H1 (cell line): ENCODE measurements around the gene ONECUT3. TPM values are rescaled to one million over a fixed set of nuclear protein-coding genes. Genes with fewer than 3 reads are reported as not detected.

Experiments used
- CTCF ChIA-PET: fragments of 300-600 bp; sonication (Branson Sonifier 250); formaldehyde crosslinking; loops from one replicate; lab custom pipeline; 2021; ENCODE audit not compliant: partially characterized antibody; lab: Charles Lee
- POLR2A ChIA-PET: fragments of 300-600 bp; sonication (Branson Sonifier 250); formaldehyde crosslinking; loops from one replicate; lab custom pipeline; 2021; ENCODE audit warnings: inconsistent platforms; ENCODE audit not compliant: partially characterized antibody; lab: Charles Lee
- DNase-seq, 2 experiments: peaks; one replicate each; pipeline versions ENCODE4 v3.0.0 to v3.0.0-alpha.2; 2010 to 2022; ENCODE audit warnings: low spot score in 2 of 2, low read depth in 1 of 2, mixed read lengths in 1 of 2
- FAIRE-seq: peaks from 2 replicates; lab custom pipeline; 2011; peaks lifted over from hg19 to GRCh38; lab: Jason Lieb, UNC
- H2AFZ ChIP-seq: 2 replicates; pipeline ENCODE4 v1.8.1; 2012; ENCODE audit warnings: low read length, inconsistent platforms
- H2AK5ac ChIP-seq: 2 replicates; pipeline ENCODE4 v1.6.1; 2013; ENCODE audit warnings: low read depth, low read length
- H2BK120ac ChIP-seq: replicated peaks from 2 replicates; pipeline ENCODE3; 2013; ENCODE audit warnings: low read depth, low read length, inconsistent platforms
- H2BK12ac ChIP-seq: 2 replicates; pipeline ENCODE4 v1.6.1; 2013; ENCODE audit warnings: low read depth, low read length
- H2BK15ac ChIP-seq: 2 replicates; pipeline ENCODE4 v1.6.1; 2013; ENCODE audit warnings: low read length
- H2BK20ac ChIP-seq: 2 replicates; pipeline ENCODE4 v1.6.1; 2013; ENCODE audit warnings: low read length
- H2BK5ac ChIP-seq: 2 replicates; pipeline ENCODE4 v1.6.1; 2013; ENCODE audit warnings: low read depth, low read length
- H3K14ac ChIP-seq: 2 replicates; pipeline ENCODE4 v1.6.1; 2013; ENCODE audit warnings: inconsistent platforms; ENCODE audit not compliant: insufficient read length
- H3K18ac ChIP-seq: 2 replicates; pipeline ENCODE4 v1.6.1; 2013; ENCODE audit warnings: low read length; ENCODE audit errors: extremely low read depth
- H3K23ac ChIP-seq: 2 replicates; pipeline ENCODE4 v1.6.1; 2013; ENCODE audit warnings: inconsistent platforms; ENCODE audit not compliant: insufficient read length
- H3K23me2 ChIP-seq: 2 replicates; pipeline ENCODE4 v1.6.1; 2013; ENCODE audit warnings: low read depth, low read length
- H3K27ac ChIP-seq: 2 replicates; pipeline ENCODE4 v1.6.1; 2011; ENCODE audit warnings: low read depth, low read length, inconsistent platforms
- H3K27me3 ChIP-seq, 4 experiments: replicated peaks in 1 of 4; 1 replicate in 1 of 4; 2 replicates in 3 of 4; pipeline versions ENCODE4 v1.6.1 to v1.8.1; 2011 to 2013; ENCODE audit warnings: low read length in 3 of 4, mild to moderate bottlenecking in 3 of 4, inconsistent platforms in 2 of 4, mixed read lengths in 2 of 4, moderate library complexity in 1 of 4; ENCODE audit not compliant: control insufficient read depth in 3 of 4, insufficient read depth in 3 of 4; ENCODE audit errors: extremely low read depth in 1 of 4
- H3K36me3 ChIP-seq, 4 experiments: 2 replicates each; pipeline versions ENCODE4 v1.6.1 to v1.8.1; 2011 to 2013; ENCODE audit warnings: mild to moderate bottlenecking in 4 of 4, low read length in 3 of 4, moderate library complexity in 2 of 4, control low read depth in 1 of 4, inconsistent platforms in 1 of 4; ENCODE audit not compliant: insufficient read depth in 4 of 4, control insufficient read depth in 2 of 4
- H3K4ac ChIP-seq: replicated peaks from 2 replicates; pipeline ENCODE3; 2013; ENCODE audit warnings: low read length, low read depth, mixed read lengths, inconsistent platforms; ENCODE audit not compliant: insufficient read length
- H3K4me1 ChIP-seq, 4 experiments: replicated peaks in 1 of 4; 1 replicate in 1 of 4; 2 replicates in 3 of 4; pipeline versions ENCODE4 v1.6.1 to v1.8.1; 2011 to 2013; ENCODE audit warnings: low read length in 3 of 4, inconsistent platforms in 2 of 4, mixed read lengths in 1 of 4; ENCODE audit not compliant: insufficient read depth in 4 of 4, control insufficient read depth in 3 of 4
- H3K4me2 ChIP-seq, 2 experiments: 2 replicates each; pipeline versions ENCODE4 v1.6.1 to v1.8.1; 2011 to 2013; ENCODE audit warnings: low read depth in 2 of 2, low read length in 2 of 2, control low read depth in 1 of 2, inconsistent platforms in 1 of 2, mild to moderate bottlenecking in 1 of 2; ENCODE audit not compliant: insufficient read depth in 1 of 2
- H3K4me3 ChIP-seq, 4 experiments: fragments of 200-600, 300-600 bp in 1 of 4; sonication (generic), shearing (Covaris generic), sonication (Bioruptor Twin) in 1 of 4; 2 replicates each; pipeline versions ENCODE4 v1.5.1 to v1.8.1; 2011 to 2016; ENCODE audit warnings: low read length in 4 of 4, low read depth in 3 of 4, control low read depth in 2 of 4, inconsistent platforms in 2 of 4, mild to moderate bottlenecking in 2 of 4, mixed read lengths in 1 of 4, moderate library complexity in 1 of 4; ENCODE audit not compliant: insufficient read depth in 2 of 4; ENCODE audit errors: extremely low read depth in 1 of 4
- H3K56ac ChIP-seq: replicated peaks from 2 replicates; pipeline ENCODE3; 2013; ENCODE audit warnings: low read depth, mild to moderate bottlenecking, mixed read lengths, low read length, inconsistent platforms; ENCODE audit not compliant: insufficient read length
- H3K79me1 ChIP-seq: 2 replicates; pipeline ENCODE4 v1.6.1; 2013; ENCODE audit warnings: low read depth, low read length, control low read depth
- H3K79me2 ChIP-seq, 2 experiments: 2 replicates each; pipeline versions ENCODE4 v1.6.1 to v1.8.1; 2012 to 2013; ENCODE audit warnings: low read length in 2 of 2, mild to moderate bottlenecking in 2 of 2, inconsistent platforms in 1 of 2; ENCODE audit not compliant: insufficient read depth in 2 of 2, control insufficient read depth in 1 of 2
- H3K9ac ChIP-seq, 4 experiments: replicated peaks in 1 of 4; 1 replicate in 1 of 4; 2 replicates in 3 of 4; pipeline versions ENCODE4 v1.6.1 to v1.8.1; 2011 to 2013; ENCODE audit warnings: low read depth in 3 of 4, low read length in 3 of 4, control low read depth in 2 of 4, mild to moderate bottlenecking in 2 of 4, moderate library complexity in 2 of 4, inconsistent platforms in 1 of 4; ENCODE audit errors: extremely low read depth in 1 of 4
- H3K9me3 ChIP-seq, 2 experiments: 2 replicates each; pipeline versions ENCODE4 v1.6.1 to v1.8.1; 2012 to 2013; ENCODE audit warnings: mild to moderate bottlenecking in 2 of 2, moderate library complexity in 2 of 2, control low read depth in 1 of 2, inconsistent platforms in 1 of 2, low read depth in 1 of 2, low read length in 1 of 2, mixed read lengths in 1 of 2; ENCODE audit not compliant: insufficient read depth in 2 of 2
- H4K20me1 ChIP-seq, 2 experiments: replicated peaks in 1 of 2; 2 replicates each; pipeline versions ENCODE3 to v1.8.1; 2011 to 2013; ENCODE audit warnings: inconsistent platforms in 2 of 2, low read length in 2 of 2, mild to moderate bottlenecking in 1 of 2; ENCODE audit not compliant: insufficient read depth in 2 of 2, control insufficient read depth in 1 of 2
- H4K5ac ChIP-seq: 2 replicates; pipeline ENCODE4 v1.6.1; 2013; ENCODE audit warnings: low read length, low read depth, mixed read lengths, inconsistent platforms; ENCODE audit not compliant: insufficient read length
- H4K8ac ChIP-seq: 2 replicates; pipeline ENCODE4 v1.8.0; 2013; ENCODE audit warnings: mild to moderate bottlenecking, moderate library complexity, low read length, inconsistent platforms; ENCODE audit not compliant: insufficient read depth; ENCODE audit errors: extremely low read depth
- H4K91ac ChIP-seq: replicated peaks from 2 replicates; pipeline ENCODE3; 2013; ENCODE audit warnings: low read length, mixed read lengths, inconsistent platforms; ENCODE audit not compliant: insufficient read length
- SP2 ChIP-seq: IDR thresholded peaks from 2 replicates; pipeline ENCODE4 v1.6.1; 2012; ENCODE audit warnings: mild to moderate bottlenecking, low read length, inconsistent platforms
- WGBS, 2 experiments: shearing (Covaris generic) in 1 of 2; methylation state at CpG; one replicate each; pipeline versions ENCODE4 v1.1.6 to v1.1.7; 2013 to 2015; ENCODE audit warnings: low lambda C conversion rate in 2 of 2, mixed read lengths in 2 of 2, inconsistent platforms in 1 of 2, low coverage in 1 of 2, missing lambda C conversion rate in 1 of 2; ENCODE audit not compliant: insufficient replicate concordance in 2 of 2, insufficient coverage in 1 of 2, insufficient read length in 1 of 2; ENCODE audit errors: extremely low coverage in 1 of 2, missing lambda C conversion rate in 1 of 2; 5-methylcytosine and 5-hydroxymethylcytosine counted together
- polyA plus RNA-seq, 7 experiments: library from polyadenylated mRNA; depleted of rRNA in 3 of 7; stranded (reverse) in 5 of 7; unstranded in 2 of 7; fragments of >200 nt in 5 of 7; fragments of 200-250 nt in 2 of 7; gene quantifications; 1 replicate in 5 of 7; 2 replicates in 1 of 7; 4 replicates in 1 of 7; pipeline versions ENCODE4 v1.2.1 to v1.2.3, GENCODE V29; 2011 to 2013; ENCODE audit warnings: missing spikeins in 2 of 7, mixed read lengths in 2 of 7
- total RNA-seq: library from RNA; stranded (reverse); fragmentation: NEBNext Ultra II Directional; extraction: Animal tissue kit (Norgen Biotek cat#: 25700); gene quantifications from 2 replicates; pipeline ENCODE4 v1.2.1, GENCODE V29; 2021

The ONECUT3 gene
- total and polyA plus RNA-seq, 2 of the 8 experiments (the other 6 are each of a cell fraction or from before 2014, with no cell fraction given) = not detected

GRCh38 chr19:1736927-1737326 is 16.4 kb upstream of the ONECUT3 start:
- no peak overlapping the region for H2BK120ac ChIP-seq
- peaks cover 0 to 3% of the 10 kb centered on the region in 2 experiments; a peak in 1 of 4 replicates for H3K9me3 ChIP-seq
- H3K4ac ChIP-seq = no peak overlapping the region
- no peak overlapping the region for H2BK15ac ChIP-seq
- no peak overlapping the region for H3K56ac ChIP-seq
- H4K5ac ChIP-seq = no peak overlapping the region
- H3K36me3 ChIP-seq = no peaks in the 10 kb centered on the region
- no peak overlapping the region for H2AK5ac ChIP-seq
- H2BK20ac ChIP-seq = no peak overlapping the region
- 0 out of 7 replicates have a peak, but pooled peaks cover 0 to 2% (median 0%) of the 10 kb centered on the region in 4 experiments for H3K4me1 ChIP-seq
- no peak overlapping the region for H3K14ac ChIP-seq
- H3K23ac ChIP-seq = no peak overlapping the region
- H3K27me3 ChIP-seq = peaks cover 0 to 12% (median 2%) of the 10 kb centered on the region in 4 experiments; a peak in 5 of 7 replicates
- H2BK5ac ChIP-seq = no peak overlapping the region
- peaks cover 0 to 1% of the 10 kb centered on the region in 2 experiments for H4K20me1 ChIP-seq
- H2BK12ac ChIP-seq = no peak overlapping the region
- H4K91ac ChIP-seq = no peak overlapping the region
- FAIRE-seq (no peak), DNase-seq (no peak)
- no peaks in the 10 kb centered on the region for H3K79me1 ChIP-seq
- no peak overlapping the region for H2AFZ ChIP-seq
- ChIA-PET CTCF (interaction anchor here (1.0 to 3.9 kb wide), 4 partner anchors 31 to 66 kb away, joined by 3 to 12 read pairs (median 4); no protein-coding TSS in a partner anchor), POLR2A (no interaction called here)
- H3K9ac ChIP-seq = no peak overlapping the region
- H3K4me2 ChIP-seq = no peak overlapping the region
- H3K4me3 ChIP-seq = no peak overlapping the region
- WGBS, 2 experiments = 73% methylated on average over 7 of the region's 22 CpGs; no CpG with 5 or more reads in 1 of the 2 experiments
- H3K18ac ChIP-seq = no peak overlapping the region
- no peaks in the 10 kb centered on the region for H3K23me2 ChIP-seq
- no peaks in the 10 kb centered on the region for H3K79me2 ChIP-seq
- no peak overlapping the region for H3K27ac ChIP-seq
- H4K8ac ChIP-seq = no peak overlapping the region
- no peak for TF ChIP-seq SP2
